Tibial nerve (tissue), 4 donors: ENCODE results near the gene VPS33B. TPM values are rescaled to one million over a fixed set of nuclear protein-coding genes. Genes with fewer than 3 reads are reported as not detected.

ENCODE experiments used
- DNase-seq, 2 donors: peaks; one replicate each; pipeline ENCODE4 v3.0.0-alpha.2; 2019; ENCODE audit warnings: low spot score in 2 of 2
- H3K27ac ChIP-seq, 4 donors: fragments of 200-600 bp; sonication (generic) in 3 of 4; one replicate each; pipeline ENCODE4 v1.5.1; 2017 to 2019; ENCODE audit warnings: mild to moderate bottlenecking in 1 of 4
- H3K27me3 ChIP-seq, 2 donors: fragments of 200-600 bp; sonication (generic) in 1 of 2; one replicate each; pipeline versions ENCODE4 v1.5.1 to v1.6.0; 2017 to 2019
- H3K36me3 ChIP-seq, 3 donors: fragments of 200-600 bp; sonication (generic); one replicate each; pipeline ENCODE4 v1.5.1; 2018 to 2019
- H3K4me1 ChIP-seq, 4 donors: fragments of 200-600 bp; sonication (generic) in 3 of 4; one replicate each; pipeline ENCODE4 v1.5.1; 2017 to 2019
- H3K4me3 ChIP-seq, 4 donors: fragments of 200-600 bp; sonication (generic) in 3 of 4; one replicate each; pipeline ENCODE4 v1.5.1; 2017 to 2019; ENCODE audit warnings: mild to moderate bottlenecking in 1 of 4, moderate library complexity in 1 of 4
- H3K9me3 ChIP-seq, 4 donors: fragments of 200-600 bp; sonication (generic) in 3 of 4; one replicate each; pipeline ENCODE4 v1.5.1; 2017 to 2019
- EP300 ChIP-seq, 2 donors: sonication (generic); formaldehyde crosslinking; IDR thresholded peaks; one replicate each; pipeline ENCODE4 v1.6.1; 2017; ENCODE audit warnings: antibody characterized with exemption in 2 of 2, mild to moderate bottlenecking in 1 of 2
- POLR2A ChIP-seq, 2 donors: fragments of 450-650 bp; IDR thresholded peaks; one replicate each; pipeline ENCODE4 v1.6.1; 2017; ENCODE audit warnings: antibody characterized with exemption in 2 of 2, mild to moderate bottlenecking in 2 of 2, moderate library complexity in 2 of 2
- WGBS, 2 donors: methylation state at CpG; one replicate each; pipeline ENCODE4 v1.1.5; 2018; 5-methylcytosine and 5-hydroxymethylcytosine counted together
- total RNA-seq, 4 donors: library from RNA; depleted of rRNA; stranded (reverse); fragments of >200 nt; gene quantifications; one replicate each; pipeline ENCODE4 v1.1.0, GENCODE V29; 2016
- TF ChIP-seq, protein P1 (sequence below), 5 experiments: fragments of 200-600 bp in 3 of 5; fragments of 450-650 bp in 2 of 5; sonication (generic) in 3 of 5; IDR thresholded peaks; one replicate each; pipeline ENCODE4 v1.5.1; 2016 to 2019; ENCODE audit warnings: antibody characterized with exemption in 5 of 5, mild to moderate bottlenecking in 3 of 5, moderate library complexity in 2 of 5

The VPS33B gene
- total RNA-seq, 4 donors from 2014 or later: 8.7 to 10.9 (median 10.1) TPM

- DNase-seq: no peak
- Histone ChIP-seq H3K4me3 (no peak overlapping the region), H3K27me3 (no peaks in the 10 kb centered on the region), H3K27ac (no peak overlapping the region), H3K9me3 (no peaks in the 10 kb centered on the region), H3K4me1 (no peaks in the 10 kb centered on the region), H3K36me3 (peaks cover 0 to 49% (median 0%) of the 10 kb centered on the region in 3 donors)
- WGBS, 2 donors: 88 to 89% methylated on average over 1 of the region's 1 CpG
- TF ChIP-seq EP300 (IDR thresholded peaks at IDR 0.05) (no peak), POLR2A (IDR thresholded peaks at IDR 0.05) (no peak)
- TF ChIP-seq, protein P1, sequence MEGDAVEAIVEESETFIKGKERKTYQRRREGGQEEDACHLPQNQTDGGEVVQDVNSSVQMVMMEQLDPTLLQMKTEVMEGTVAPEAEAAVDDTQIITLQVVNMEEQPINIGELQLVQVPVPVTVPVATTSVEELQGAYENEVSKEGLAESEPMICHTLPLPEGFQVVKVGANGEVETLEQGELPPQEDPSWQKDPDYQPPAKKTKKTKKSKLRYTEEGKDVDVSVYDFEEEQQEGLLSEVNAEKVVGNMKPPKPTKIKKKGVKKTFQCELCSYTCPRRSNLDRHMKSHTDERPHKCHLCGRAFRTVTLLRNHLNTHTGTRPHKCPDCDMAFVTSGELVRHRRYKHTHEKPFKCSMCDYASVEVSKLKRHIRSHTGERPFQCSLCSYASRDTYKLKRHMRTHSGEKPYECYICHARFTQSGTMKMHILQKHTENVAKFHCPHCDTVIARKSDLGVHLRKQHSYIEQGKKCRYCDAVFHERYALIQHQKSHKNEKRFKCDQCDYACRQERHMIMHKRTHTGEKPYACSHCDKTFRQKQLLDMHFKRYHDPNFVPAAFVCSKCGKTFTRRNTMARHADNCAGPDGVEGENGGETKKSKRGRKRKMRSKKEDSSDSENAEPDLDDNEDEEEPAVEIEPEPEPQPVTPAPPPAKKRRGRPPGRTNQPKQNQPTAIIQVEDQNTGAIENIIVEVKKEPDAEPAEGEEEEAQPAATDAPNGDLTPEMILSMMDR (IDR thresholded peaks at IDR 0.05): no peak
These were observed 54.0 kb downstream of the VPS33B start for GRCh38 chr15:90968434-90968833.

GRCh38 chr15:90967206-90967605, 55.2 kb downstream of the VPS33B start:
- Histone ChIP-seq H3K4me1 (no peaks in the 10 kb centered on the region), H3K27me3 (no peaks in the 10 kb centered on the region), H3K36me3 (peaks cover 0 to 52% (median 0%) of the 10 kb centered on the region in 3 donors), H3K4me3 (no peak overlapping the region), H3K27ac (no peak overlapping the region), H3K9me3 (no peaks in the 10 kb centered on the region)
- 93 to 94% methylated on average over 5 of the region's 5 CpGs for WGBS, 2 donors
- no peak for TF ChIP-seq EP300 (IDR thresholded peaks at IDR 0.05)
- TF ChIP-seq, protein P1 (IDR thresholded peaks at IDR 0.05): no peak
- no peak for TF ChIP-seq POLR2A (IDR thresholded peaks at IDR 0.05)
- DNase-seq: no peak

GRCh38 chr15:90966262-90966661, 56.1 kb downstream of the VPS33B start:
- Histone ChIP-seq H3K4me3 (no peak overlapping the region), H3K27ac (no peak overlapping the region), H3K4me1 (no peaks in the 10 kb centered on the region), H3K9me3 (no peaks in the 10 kb centered on the region), H3K27me3 (no peaks in the 10 kb centered on the region), H3K36me3 (peaks cover 0 to 62% (median 0%) of the 10 kb centered on the region in 3 donors)
- no peak for DNase-seq
- WGBS, 2 donors: 86 to 93% methylated on average over 9 of the region's 9 CpGs
- TF ChIP-seq, protein P1 (IDR thresholded peaks at IDR 0.05): no peak
- TF ChIP-seq POLR2A (IDR thresholded peaks at IDR 0.05) (no peak), EP300 (IDR thresholded peaks at IDR 0.05) (no peak)

- DNase-seq: no peak
- no peaks in the 10 kb centered on the region for H3K9me3 ChIP-seq
- H3K27me3 ChIP-seq: no peaks in the 10 kb centered on the region
- WGBS, 2 donors: 79 to 80% methylated on average over 4 of the region's 4 CpGs
- peaks cover 0 to 61% (median 0%) of the 10 kb centered on the region in 3 donors for H3K36me3 ChIP-seq
- TF ChIP-seq POLR2A (IDR thresholded peaks at IDR 0.05): no peak
- TF ChIP-seq, protein P1 (IDR thresholded peaks at IDR 0.05): no peak
- no peak for TF ChIP-seq EP300 (IDR thresholded peaks at IDR 0.05)
- no peak overlapping the region for H3K4me3 ChIP-seq
- H3K27ac ChIP-seq: no peak overlapping the region
- peaks cover 0 to 37% (median 10%) of the 10 kb centered on the region in 4 donors for H3K4me1 ChIP-seq
These were observed 60.4 kb downstream of the VPS33B start for GRCh38 chr15:90962021-90962420.

DNA sequence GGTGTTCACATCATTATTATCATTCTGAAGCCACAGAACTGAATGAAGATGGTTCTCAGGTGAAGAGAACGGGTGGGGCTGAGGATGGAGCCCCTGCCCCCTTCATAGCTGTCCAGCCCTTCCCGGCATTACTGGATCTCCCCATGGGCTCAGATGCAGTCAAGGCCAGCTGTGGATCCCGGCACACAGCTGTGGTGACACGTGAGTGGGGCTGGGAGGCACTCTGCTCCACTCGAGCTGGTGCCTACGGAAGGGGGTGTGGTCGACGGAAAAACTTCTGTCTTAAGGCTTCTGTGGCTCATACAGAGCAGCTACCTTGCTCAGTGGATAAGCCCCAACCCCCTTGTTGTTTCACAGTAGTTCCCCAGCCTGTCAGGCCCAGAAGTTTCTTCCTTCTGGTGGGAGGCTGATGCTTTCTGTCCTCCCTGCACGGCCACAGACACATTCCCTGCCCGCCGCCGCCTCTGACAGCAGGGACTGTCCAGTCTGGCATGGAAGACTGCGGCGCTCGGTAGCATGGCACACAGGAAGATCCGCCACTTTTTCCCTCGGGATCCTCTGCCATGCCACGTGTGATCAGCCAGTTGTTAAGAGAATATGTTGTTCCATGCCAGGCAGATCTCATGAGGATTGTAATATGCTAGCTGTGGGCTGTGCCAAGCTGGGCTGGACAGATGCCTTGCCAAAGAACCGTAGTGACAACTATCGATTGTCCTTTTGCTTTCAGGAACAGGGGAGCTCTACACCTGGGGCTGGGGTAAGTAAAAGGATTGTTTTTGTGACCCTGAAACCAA, 61.9 kb downstream of the VPS33B start:
- Histone ChIP-seq H3K4me3 (no peak overlapping the region), H3K27ac (peak overlapping the region in 2 of 4 donors; percentile 54 to 82), H3K27me3 (no peaks in the 10 kb centered on the region), H3K36me3 (peaks cover 0 to 46% (median 0%) of the 10 kb centered on the region in 3 donors), H3K9me3 (no peaks in the 10 kb centered on the region), H3K4me1 (peaks cover 0 to 48% (median 19%) of the 10 kb centered on the region in 4 donors)
- TF ChIP-seq EP300 (IDR thresholded peaks at IDR 0.05): no peak
- TF ChIP-seq POLR2A (IDR thresholded peaks at IDR 0.05): no peak
- TF ChIP-seq, protein P1 (IDR thresholded peaks at IDR 0.05): no peak
- DNase-seq: no peak
- 76 to 84% methylated on average over 20 of the region's 20 CpGs for WGBS, 2 donors
